SK-N-SH (cell line): ENCODE measurements around the gene NRP2.

Experiments used
- CHD2 ChIP-seq: fragments of 150-350 bp; IDR thresholded peaks from 2 replicates; pipeline ENCODE4 v1.6.1; 2018; ENCODE audit warnings: low read length; ENCODE audit not compliant: partially characterized antibody
- EP300 ChIP-seq, 2 experiments: IDR thresholded peaks; 2 replicates each; pipeline versions ENCODE4 v1.4.0 to v1.6.1; 2012; ENCODE audit warnings: borderline replicate concordance in 1 of 2, low read depth in 1 of 2, low read length in 1 of 2
- RAD21 ChIP-seq: IDR thresholded peaks from 2 replicates; pipeline ENCODE4 v1.6.1; 2012; ENCODE audit warnings: mild to moderate bottlenecking, low read length
- TEAD4 ChIP-seq: IDR thresholded peaks from 2 replicates; pipeline ENCODE4 v1.4.0; 2012; ENCODE audit warnings: mild to moderate bottlenecking, borderline replicate concordance; ENCODE audit not compliant: insufficient read depth
- TF ChIP-seq, protein P1 (sequence below): fragments of 200-600 bp; sonication (generic); IDR thresholded peaks from 2 replicates; pipeline ENCODE4 v1.6.1; 2017; ENCODE audit warnings: antibody characterized with exemption, mild to moderate bottlenecking, moderate library complexity
- TF ChIP-seq, protein P2 (sequence below): IDR thresholded peaks from 2 replicates; pipeline ENCODE4 v1.4.0; 2012; ENCODE audit warnings: low read depth, borderline replicate concordance
- TF ChIP-seq, protein P3 (sequence below): IDR thresholded peaks from 2 replicates; pipeline ENCODE4 v1.4.0; 2012; ENCODE audit warnings: low read depth
- TF ChIP-seq, protein P4 (sequence below): IDR thresholded peaks from 2 replicates; pipeline ENCODE4 v1.6.1; 2012; ENCODE audit warnings: mild to moderate bottlenecking, low read depth, low read length, moderate library complexity

DNA sequence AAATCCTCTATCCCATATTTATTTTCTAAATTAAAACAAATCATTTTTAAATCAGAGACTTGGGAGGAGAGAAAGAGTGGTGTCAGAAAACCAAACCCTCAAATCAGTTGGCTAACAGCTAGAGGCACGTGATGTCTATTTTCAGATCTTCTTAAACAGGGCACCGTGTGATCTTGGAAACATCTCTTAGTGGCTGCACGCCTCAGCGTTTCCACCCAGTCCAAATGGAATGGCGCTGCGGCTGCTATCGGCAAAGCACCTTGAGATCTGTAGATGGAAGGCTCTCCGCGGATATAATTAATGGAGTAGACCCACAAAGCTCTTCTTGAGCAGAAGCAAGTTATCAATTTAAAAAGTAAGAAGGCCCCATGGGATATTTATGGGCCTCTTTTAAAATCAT lies 50.0 kb downstream of the NRP2 start:
- TF ChIP-seq TEAD4 (no peak), RAD21 (no peak), CHD2 (no peak), EP300 (IDR thresholded peaks at IDR 0.05; ENCODE audit: borderline replicate concordance in 1 of 2, low read depth in 1 of 2, low read length in 1 of 2) (no peak)
- TF ChIP-seq, protein P1, sequence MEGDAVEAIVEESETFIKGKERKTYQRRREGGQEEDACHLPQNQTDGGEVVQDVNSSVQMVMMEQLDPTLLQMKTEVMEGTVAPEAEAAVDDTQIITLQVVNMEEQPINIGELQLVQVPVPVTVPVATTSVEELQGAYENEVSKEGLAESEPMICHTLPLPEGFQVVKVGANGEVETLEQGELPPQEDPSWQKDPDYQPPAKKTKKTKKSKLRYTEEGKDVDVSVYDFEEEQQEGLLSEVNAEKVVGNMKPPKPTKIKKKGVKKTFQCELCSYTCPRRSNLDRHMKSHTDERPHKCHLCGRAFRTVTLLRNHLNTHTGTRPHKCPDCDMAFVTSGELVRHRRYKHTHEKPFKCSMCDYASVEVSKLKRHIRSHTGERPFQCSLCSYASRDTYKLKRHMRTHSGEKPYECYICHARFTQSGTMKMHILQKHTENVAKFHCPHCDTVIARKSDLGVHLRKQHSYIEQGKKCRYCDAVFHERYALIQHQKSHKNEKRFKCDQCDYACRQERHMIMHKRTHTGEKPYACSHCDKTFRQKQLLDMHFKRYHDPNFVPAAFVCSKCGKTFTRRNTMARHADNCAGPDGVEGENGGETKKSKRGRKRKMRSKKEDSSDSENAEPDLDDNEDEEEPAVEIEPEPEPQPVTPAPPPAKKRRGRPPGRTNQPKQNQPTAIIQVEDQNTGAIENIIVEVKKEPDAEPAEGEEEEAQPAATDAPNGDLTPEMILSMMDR = no peak
- TF ChIP-seq, protein P2, sequence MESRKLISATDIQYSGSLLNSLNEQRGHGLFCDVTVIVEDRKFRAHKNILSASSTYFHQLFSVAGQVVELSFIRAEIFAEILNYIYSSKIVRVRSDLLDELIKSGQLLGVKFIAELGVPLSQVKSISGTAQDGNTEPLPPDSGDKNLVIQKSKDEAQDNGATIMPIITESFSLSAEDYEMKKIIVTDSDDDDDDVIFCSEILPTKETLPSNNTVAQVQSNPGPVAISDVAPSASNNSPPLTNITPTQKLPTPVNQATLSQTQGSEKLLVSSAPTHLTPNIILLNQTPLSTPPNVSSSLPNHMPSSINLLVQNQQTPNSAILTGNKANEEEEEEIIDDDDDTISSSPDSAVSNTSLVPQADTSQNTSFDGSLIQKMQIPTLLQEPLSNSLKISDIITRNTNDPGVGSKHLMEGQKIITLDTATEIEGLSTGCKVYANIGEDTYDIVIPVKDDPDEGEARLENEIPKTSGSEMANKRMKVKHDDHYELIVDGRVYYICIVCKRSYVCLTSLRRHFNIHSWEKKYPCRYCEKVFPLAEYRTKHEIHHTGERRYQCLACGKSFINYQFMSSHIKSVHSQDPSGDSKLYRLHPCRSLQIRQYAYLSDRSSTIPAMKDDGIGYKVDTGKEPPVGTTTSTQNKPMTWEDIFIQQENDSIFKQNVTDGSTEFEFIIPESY = no peak
- TF ChIP-seq, protein P3, sequence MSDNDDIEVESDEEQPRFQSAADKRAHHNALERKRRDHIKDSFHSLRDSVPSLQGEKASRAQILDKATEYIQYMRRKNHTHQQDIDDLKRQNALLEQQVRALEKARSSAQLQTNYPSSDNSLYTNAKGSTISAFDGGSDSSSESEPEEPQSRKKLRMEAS = no peak
- TF ChIP-seq, protein P4, sequence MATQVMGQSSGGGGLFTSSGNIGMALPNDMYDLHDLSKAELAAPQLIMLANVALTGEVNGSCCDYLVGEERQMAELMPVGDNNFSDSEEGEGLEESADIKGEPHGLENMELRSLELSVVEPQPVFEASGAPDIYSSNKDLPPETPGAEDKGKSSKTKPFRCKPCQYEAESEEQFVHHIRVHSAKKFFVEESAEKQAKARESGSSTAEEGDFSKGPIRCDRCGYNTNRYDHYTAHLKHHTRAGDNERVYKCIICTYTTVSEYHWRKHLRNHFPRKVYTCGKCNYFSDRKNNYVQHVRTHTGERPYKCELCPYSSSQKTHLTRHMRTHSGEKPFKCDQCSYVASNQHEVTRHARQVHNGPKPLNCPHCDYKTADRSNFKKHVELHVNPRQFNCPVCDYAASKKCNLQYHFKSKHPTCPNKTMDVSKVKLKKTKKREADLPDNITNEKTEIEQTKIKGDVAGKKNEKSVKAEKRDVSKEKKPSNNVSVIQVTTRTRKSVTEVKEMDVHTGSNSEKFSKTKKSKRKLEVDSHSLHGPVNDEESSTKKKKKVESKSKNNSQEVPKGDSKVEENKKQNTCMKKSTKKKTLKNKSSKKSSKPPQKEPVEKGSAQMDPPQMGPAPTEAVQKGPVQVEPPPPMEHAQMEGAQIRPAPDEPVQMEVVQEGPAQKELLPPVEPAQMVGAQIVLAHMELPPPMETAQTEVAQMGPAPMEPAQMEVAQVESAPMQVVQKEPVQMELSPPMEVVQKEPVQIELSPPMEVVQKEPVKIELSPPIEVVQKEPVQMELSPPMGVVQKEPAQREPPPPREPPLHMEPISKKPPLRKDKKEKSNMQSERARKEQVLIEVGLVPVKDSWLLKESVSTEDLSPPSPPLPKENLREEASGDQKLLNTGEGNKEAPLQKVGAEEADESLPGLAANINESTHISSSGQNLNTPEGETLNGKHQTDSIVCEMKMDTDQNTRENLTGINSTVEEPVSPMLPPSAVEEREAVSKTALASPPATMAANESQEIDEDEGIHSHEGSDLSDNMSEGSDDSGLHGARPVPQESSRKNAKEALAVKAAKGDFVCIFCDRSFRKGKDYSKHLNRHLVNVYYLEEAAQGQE = no peak
